GM21447 (cell line): ENCODE results near the gene CDK6.

Experiments
- ATAC-seq: cut with Tn5 transposase; IDR thresholded peaks from one replicate; pipeline ENCODE4 v1.9.1; 2021; ENCODE audit not compliant: unreplicated experiment

Gene CDK6

GRCh38 chr7:92797284-92797683 is 39.1 kb downstream of the CDK6 start:
- no peak for ATAC-seq

GRCh38 chr7:92794831-92795230 is 41.5 kb downstream of the CDK6 start:
- no peak for ATAC-seq

GRCh38 chr7:92794391-92794790 is 42.0 kb downstream of the CDK6 start:
- no peak for ATAC-seq

GRCh38 chr7:92793656-92794205 is 42.6 kb downstream of the CDK6 start:
- no peak for ATAC-seq

- ATAC-seq, result no peak
Measured at GRCh38 chr7:92790992-92791391, 45.4 kb downstream of the CDK6 start.

- ATAC-seq, result no peak
Measured at GRCh38 chr7:92788559-92789183, 47.7 kb downstream of the CDK6 start.

- ATAC-seq, result no peak
Measured at GRCh38 chr7:92785923-92786322, 50.5 kb downstream of the CDK6 start.

- no peak for ATAC-seq
Measured at GRCh38 chr7:92784935-92785334, 51.4 kb downstream of the CDK6 start.

GRCh38 chr7:92783260-92784201 is 52.8 kb downstream of the CDK6 start:
- ATAC-seq, result no peak

- ATAC-seq, result no peak
Measured at GRCh38 chr7:92782855-92783254, 53.5 kb downstream of the CDK6 start.

- no peak for ATAC-seq
Measured at GRCh38 chr7:92782236-92782635, 54.1 kb downstream of the CDK6 start.

GRCh38 chr7:92781117-92781720 is 55.2 kb downstream of the CDK6 start:
- no peak for ATAC-seq

- ATAC-seq, result no peak
Measured at GRCh38 chr7:92778972-92779371, 57.4 kb downstream of the CDK6 start.

GRCh38 chr7:92777993-92778392 is 58.4 kb downstream of the CDK6 start:
- ATAC-seq, result no peak

- ATAC-seq, result no peak
Measured at GRCh38 chr7:92773808-92774207, 62.6 kb downstream of the CDK6 start.

- ATAC-seq, result no peak
Measured at GRCh38 chr7:92769844-92770243, 66.5 kb downstream of the CDK6 start.

GRCh38 chr7:92769394-92769699 is 67.0 kb downstream of the CDK6 start:
- ATAC-seq, result peak; percentile 26

- peak; percentile 91 for ATAC-seq
Measured at GRCh38 chr7:92768501-92769393, 67.6 kb downstream of the CDK6 start.

- no peak for ATAC-seq
Measured at GRCh38 chr7:92767437-92767836, 68.9 kb downstream of the CDK6 start.

GRCh38 chr7:92766461-92767003 is 69.8 kb downstream of the CDK6 start:
- no peak for ATAC-seq

- no peak for ATAC-seq
Measured at GRCh38 chr7:92765725-92766124, 70.6 kb downstream of the CDK6 start.
